ENCODE results near the gene PTPRM. TPM values are rescaled to one million over a fixed set of nuclear protein-coding genes. Genes with fewer than 3 reads are reported as not detected.

PTPRM gene
- total and polyA plus RNA-seq, 2 experiments from 2014 or later = 1.6 to 5.3 TPM

GRCh38 chr18:8354304-8354703 is 787.2 kb downstream of the PTPRM start (continued):
- TF ChIP-seq REST (IDR thresholded peaks at IDR 0.05; ENCODE audit: unreplicated experiment) (no peak), NANOG (IDR thresholded peaks at IDR 0.05; ENCODE audit: borderline replicate concordance) (no peak), POLR2AphosphoS5 (IDR thresholded peaks at IDR 0.05; ENCODE audit: low read depth) (no peak)

- DNase-seq (ENCODE audit: low spot score) (no peak), ATAC-seq (no peak)
- 0 out of 3 replicates have a peak, but pooled peaks cover 3% of the 10 kb centered on the region for H3K36me3 Mint-ChIP-seq (ENCODE audit: low read depth)
- no peaks in the 10 kb centered on the region for H3F3A ChIP-seq (replicated peaks; ENCODE audit: low read depth)
- no peak overlapping the region for H3K4me3 ChIP-seq
- H2AFZ ChIP-seq = no peak overlapping the region
- peaks cover 10% of the 10 kb centered on the region; the same call in 1 of the 2 replicates for H3K9me2 ChIP-seq (ENCODE audit: insufficient read depth)
- no peak overlapping the region for H3K4me3 Mint-ChIP-seq
- no peak overlapping the region for H3K27ac Mint-ChIP-seq
- H3K27me3 ChIP-seq (ENCODE audit: insufficient read depth) = no peaks in the 10 kb centered on the region
- H4K20me1 ChIP-seq (replicated peaks; ENCODE audit: insufficient read depth) = no peaks in the 10 kb centered on the region
- no peak overlapping the region for H3K27ac ChIP-seq (ENCODE audit: low read depth)
- no peaks in the 10 kb centered on the region for H3K79me2 ChIP-seq (replicated peaks; ENCODE audit: insufficient read depth)
- H3K4me2 ChIP-seq = no peak overlapping the region
- peaks cover 9% of the 10 kb centered on the region; the same call in 1 of the 2 replicates for H3K4me1 ChIP-seq (ENCODE audit: insufficient read depth)
- no peaks in the 10 kb centered on the region for H3K36me3 ChIP-seq (ENCODE audit: insufficient read depth)
- H3K9me3 Mint-ChIP-seq = peaks cover 3% of the 10 kb centered on the region; the same call in 1 of the 3 replicates
- peaks cover 26% of the 10 kb centered on the region for H3K4me1 Mint-ChIP-seq
- peaks cover 6% of the 10 kb centered on the region for H3K27me3 Mint-ChIP-seq (ENCODE audit: insufficient read depth, low read depth, poor library complexity)
- no peak for TF ChIP-seq EZH2phosphoT487 (IDR thresholded peaks at IDR 0.05; ENCODE audit: unreplicated experiment)
- TF ChIP-seq STAT1 (IDR thresholded peaks at IDR 0.05; ENCODE audit: unreplicated experiment) = no peak
- no peak for TF ChIP-seq POLR2AphosphoS5 (IDR thresholded peaks at IDR 0.05; ENCODE audit: low read depth)
- TF ChIP-seq NANOG (IDR thresholded peaks at IDR 0.05; ENCODE audit: borderline replicate concordance) = no peak
- TF ChIP-seq ZNF462 (CRISPR knock-in tag; IDR thresholded peaks at IDR 0.05) = no peak
- TF ChIP-seq ETS1 (IDR thresholded peaks at IDR 0.05) = no peak
- no peak for TF ChIP-seq ZNF331 (CRISPR knock-in tag; IDR thresholded peaks at IDR 0.05; ENCODE audit: low read depth)
- TF ChIP-seq EZH2 (IDR thresholded peaks at IDR 0.05; ENCODE audit: low read depth, unreplicated experiment) = no peak
- TF ChIP-seq REST (IDR thresholded peaks at IDR 0.05; ENCODE audit: unreplicated experiment) = no peak
- no peak for TF ChIP-seq JUNB (IDR thresholded peaks at IDR 0.05; ENCODE audit: unreplicated experiment)
- no peak for TF ChIP-seq ZNF114 (CRISPR knock-in tag; IDR thresholded peaks at IDR 0.05)
Observed at GRCh38 chr18:8356001-8356400, 788.9 kb downstream of the PTPRM start.
